Mucosa of gallbladder (tissue), 1 donor: ENCODE measurements around the gene SUMF1. TPM values are rescaled to one million over a fixed set of nuclear protein-coding genes. Genes with fewer than 3 reads are reported as not detected.

Experiments
- DNase-seq: peaks from one replicate; pipeline ENCODE4 v3.0.0-alpha.2; 2020; ENCODE audit warnings: low spot score
- total RNA-seq: library from RNA; stranded (reverse); gene quantifications from one replicate; pipeline ENCODE4 v1.2.1, GENCODE V29; 2021
- donor health status: DM: no; HTN: no; CAD: no.

Gene SUMF1
- total RNA-seq, 1 donor from 2014 or later = 38.7 TPM

DNA sequence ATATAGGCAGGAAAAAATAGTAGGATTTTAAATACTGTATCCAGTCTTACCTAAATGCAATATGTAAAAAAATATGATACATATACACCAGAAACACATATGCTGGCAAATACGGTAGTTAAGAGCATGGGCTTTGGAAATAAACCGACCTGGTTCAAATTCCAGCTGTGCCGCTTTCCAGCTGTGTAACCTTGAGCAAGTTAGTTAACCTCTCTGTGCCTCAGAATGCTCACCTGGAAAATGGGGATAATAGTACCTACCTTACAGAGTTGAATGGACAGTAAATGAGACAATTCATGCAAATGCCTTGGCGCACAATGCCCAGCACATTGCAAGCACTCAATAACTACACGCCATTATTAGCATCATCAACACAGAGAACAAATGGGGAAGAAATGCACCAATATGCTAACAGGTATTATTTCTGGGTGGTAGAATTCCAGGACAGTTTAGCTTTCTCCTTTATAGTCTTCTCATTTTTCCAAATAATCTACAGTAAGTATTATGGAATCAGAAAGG is 50.6 kb downstream of the SUMF1 start:
- DNase-seq = no peak

DNA sequence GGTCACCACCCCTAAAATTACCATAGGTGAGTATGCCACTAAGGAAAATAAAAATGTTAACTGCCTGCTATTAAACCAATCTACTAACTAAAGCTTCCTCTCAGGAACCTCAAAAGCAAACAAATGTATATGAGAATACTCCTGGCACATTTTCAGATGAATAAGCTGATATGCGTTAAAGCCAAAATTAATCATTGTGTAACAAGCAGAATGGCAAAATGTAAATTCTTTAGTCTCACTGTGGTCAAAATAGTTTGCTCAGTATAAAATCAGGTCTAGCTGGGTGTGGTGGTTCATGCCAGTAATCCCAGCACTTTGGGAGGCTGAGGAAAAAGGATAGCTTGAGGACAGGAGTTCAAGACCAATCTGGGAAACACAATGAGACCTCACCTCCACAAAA is 53.6 kb downstream of the SUMF1 start:
- no peak for DNase-seq

DNA sequence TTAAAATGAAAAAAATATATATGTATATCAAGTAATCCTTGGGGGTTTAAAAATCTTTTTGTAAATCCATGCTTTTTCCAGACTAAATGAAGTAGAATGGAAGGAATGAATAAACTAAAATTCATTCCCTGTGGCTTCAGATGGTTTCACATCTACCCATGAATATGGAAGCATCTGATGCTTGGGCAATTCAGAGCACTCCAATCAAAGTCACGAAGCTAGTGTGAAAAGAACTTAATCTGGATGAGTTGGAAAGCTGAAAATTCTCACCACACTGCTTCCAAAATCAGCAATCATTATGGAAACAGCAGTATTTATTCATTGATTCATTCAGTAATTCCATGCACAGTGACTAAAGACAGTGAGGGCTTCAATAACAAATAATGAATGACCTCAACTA is 55.2 kb downstream of the SUMF1 start:
- DNase-seq = no peak

DNA sequence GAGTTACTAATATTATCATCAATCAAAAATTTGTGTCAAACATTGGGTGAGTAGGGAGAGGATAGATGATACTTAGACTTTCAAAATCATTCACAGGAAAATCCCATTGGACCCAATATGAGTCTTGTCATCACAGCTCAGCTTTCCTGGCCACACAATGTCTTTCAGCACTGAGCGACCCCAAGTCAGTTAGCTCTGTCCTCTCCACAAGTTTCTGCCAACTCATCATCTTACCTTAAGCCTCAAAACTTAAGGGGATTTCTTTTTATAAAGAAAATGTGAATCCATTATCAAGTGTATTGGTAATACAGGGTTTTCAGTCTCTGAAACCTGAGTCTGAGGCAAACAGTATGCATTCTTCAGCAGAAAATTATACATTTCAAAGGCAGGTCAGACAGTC is 55.8 kb downstream of the SUMF1 start:
- no peak for DNase-seq

DNA sequence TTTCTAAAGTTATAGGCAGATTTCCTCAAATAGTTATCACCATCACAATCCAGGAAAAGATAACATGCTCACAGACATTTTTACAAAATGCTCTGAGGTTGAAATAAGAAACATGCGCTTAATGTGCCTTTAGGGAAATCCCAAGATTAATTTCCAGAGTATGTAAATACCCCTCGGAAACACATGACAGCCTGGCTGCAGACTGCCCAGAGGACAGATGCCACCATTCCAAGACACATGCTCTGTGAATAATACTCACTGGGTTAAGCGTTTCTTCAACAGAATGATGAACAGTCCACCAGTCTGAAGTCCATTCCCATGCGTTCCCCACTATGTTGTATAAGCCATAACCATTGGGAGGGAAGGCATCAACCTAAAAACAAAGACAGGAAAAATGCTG is 56.5 kb downstream of the SUMF1 start:
- no peak for DNase-seq

DNA sequence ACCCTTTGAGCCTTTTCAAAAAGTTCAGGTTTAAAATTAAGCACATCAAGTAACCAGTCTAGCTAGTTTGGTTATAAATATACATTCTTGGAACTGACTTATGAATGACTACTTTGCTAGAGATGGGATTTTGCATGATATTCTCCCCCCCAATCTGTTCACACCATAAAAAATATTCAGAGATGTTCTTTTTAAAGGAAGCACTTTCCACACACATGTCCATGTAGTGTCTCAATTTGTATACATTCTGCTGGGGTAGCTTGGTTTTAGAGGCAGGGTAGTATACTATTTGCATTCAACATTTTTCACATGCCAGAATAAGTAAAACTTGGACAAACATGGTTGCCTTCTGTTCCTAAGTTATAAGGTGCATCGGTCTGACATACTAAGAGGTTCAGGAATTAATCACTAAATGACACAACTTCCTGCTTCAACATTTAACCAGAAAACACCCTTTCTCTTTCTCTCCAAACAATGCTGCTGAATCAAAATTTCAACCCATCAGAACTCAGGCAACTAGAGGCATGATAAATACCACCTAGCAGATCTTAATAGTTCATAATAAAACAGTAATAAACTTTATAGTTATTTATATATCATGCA is 57.0 kb downstream of the SUMF1 start:
- no peak for DNase-seq

DNA sequence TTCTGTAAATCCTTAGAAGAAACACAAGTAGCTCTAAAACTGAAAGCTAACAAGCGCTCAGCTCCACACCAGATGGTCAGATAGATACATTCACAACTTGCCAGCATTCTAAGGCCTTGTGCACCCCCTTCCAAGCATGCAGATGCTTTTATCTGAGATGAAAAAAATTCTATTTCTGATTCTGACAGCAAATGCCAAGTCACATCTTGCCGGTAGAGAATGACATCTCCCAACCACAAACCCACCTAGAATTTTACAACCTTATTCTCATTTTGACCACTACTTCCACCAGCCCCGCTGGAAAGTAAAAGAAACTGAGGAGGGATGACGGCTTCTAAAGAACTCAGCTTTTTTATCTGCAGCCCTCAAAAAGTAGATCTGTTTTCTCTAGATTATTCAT is 57.7 kb downstream of the SUMF1 start:
- DNase-seq = no peak

DNA sequence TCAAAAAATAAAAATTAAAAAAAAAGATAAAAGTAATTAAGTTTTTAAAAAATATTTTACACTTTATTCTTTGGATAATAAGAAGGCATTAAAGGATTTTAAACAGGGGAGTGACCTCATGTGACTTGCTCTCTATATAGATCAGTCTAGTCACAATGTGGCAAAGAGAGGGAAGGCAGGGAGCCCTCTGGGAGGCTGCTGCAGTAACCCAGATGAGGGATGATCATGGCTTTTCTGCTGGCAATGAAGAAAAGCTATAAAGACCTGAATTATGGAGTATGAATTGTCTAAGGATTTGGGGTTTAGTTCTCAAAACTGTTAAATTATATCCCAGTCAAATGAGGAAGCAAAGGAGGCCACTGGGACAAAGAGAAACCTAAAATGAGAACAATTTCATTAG is 58.1 kb downstream of the SUMF1 start:
- DNase-seq = no peak

DNA sequence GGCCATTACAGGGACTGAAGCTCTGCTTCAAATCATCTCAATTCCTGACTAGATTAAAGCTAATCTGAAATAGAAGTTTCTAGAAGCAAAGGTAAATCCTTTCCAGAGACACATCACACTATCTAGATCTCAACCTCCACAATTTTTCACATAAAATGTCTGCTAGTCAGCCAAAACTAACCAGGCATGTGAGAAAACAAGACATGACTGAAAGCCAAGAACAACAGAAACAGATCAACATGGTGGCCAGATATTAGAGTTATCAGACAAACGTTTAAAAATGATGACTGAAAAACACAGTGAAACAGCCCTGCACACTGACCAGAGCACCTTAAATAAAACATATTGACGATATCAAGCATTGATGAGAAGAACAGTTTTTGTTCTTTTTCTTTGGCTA is 59.1 kb downstream of the SUMF1 start:
- no peak for DNase-seq

DNA sequence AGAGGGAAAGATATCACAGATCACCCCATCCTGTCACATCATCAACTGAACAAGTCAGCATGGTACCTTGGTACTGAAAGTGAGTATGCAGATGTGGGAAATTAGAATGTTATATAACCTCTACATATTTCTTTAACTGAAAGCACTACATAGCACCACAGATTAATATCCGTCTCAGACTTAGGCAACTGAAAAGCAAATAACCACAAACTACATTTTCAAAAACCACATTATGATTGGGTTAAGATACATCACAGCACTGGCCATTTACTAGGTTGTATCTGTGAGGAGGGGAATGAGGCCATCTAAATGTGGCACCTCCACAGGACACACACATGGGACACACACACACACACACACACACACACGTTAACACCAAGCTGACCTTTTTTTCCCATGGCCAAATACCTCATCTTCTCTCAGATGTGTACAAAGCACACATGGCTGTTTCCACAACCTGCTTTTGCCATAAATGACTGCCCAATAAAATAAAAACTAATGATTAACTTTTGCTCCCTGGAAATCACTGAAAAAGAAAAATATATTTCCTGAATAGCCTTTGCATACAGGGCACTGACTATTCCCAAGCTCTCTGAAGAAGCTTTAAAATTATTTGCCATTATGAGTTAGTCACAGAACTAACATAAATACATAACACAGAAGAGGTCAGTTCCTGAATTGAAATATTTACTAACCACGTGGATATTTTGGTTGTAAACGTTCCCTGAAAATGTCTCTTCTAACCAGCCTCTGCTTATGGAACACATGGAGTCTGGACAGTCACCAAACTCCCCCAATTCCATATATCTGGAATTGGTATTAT is 60.1 kb downstream of the SUMF1 start:
- no peak for DNase-seq

DNA sequence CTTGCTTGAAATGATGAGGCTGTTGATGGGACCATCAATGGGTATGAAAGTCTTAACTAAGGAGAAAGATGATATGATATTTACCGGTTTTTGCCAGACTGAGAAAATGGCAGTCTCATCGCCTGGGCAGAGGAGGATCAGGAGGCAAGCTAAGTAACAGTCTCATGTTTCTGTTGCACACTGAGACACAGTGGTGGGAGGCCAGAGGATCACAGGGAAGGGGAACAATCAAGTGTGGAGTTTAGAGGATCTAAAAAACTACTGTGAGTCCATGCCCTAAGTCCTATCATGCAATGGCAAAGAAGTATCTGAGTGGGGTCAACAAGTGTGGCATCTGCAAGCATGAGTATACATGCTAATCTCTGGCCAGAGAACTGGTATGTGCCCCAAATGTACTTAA is 62.2 kb downstream of the SUMF1 start:
- DNase-seq = no peak

DNA sequence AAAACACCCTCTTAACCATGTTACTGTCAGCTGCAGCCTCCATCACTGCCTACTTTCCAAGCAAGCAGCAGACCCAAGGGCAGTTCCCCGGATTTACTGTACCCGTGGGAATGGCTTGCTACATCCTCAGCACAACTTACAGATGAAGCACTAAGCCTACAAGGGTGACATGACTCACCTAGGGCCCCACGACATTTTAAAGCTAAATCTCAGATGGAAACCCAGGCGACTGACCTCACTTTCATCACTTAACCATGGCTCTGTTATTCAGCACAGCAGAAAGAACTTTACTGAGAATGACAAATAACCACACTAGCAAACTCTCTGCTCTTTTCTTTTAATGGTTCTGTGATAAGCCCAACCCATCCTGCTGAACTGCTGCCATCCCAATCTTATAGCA is 65.6 kb downstream of the SUMF1 start:
- no peak for DNase-seq

DNA sequence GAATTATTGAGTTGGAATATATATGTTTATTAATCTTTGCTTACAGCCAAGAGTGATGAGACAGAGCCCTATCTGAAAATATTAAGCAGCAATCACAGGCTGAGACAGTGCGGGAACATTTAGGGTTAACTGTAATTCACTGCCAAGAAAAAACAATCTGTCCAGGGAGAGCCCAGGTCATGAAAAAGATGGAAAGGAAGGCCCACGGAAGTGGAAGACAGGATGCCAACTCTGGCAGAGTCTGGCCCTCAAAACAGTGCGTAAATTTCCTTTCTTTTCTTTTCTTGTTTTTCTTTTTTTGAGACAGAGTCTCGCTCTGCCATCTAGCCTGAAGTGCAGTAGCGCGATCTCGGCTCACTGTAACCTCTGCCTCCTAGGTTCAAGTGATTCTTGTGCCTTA is 67.6 kb downstream of the SUMF1 start:
- no peak for DNase-seq

DNA sequence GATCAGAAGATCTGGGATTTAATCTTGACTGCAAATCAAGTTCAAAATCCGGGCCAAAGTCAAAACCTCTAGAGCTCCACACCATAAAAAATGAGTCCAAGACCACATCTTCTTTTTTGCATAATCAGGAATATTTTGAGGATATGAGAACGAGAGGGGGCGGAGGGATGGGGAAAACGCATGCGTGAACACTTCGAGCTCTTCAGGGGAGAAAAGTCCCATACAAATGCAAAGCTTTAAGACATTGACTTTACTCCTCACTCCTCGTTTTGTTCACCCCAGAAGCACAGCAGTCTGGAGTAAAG is 68.2 kb downstream of the SUMF1 start:
- DNase-seq = no peak

DNA sequence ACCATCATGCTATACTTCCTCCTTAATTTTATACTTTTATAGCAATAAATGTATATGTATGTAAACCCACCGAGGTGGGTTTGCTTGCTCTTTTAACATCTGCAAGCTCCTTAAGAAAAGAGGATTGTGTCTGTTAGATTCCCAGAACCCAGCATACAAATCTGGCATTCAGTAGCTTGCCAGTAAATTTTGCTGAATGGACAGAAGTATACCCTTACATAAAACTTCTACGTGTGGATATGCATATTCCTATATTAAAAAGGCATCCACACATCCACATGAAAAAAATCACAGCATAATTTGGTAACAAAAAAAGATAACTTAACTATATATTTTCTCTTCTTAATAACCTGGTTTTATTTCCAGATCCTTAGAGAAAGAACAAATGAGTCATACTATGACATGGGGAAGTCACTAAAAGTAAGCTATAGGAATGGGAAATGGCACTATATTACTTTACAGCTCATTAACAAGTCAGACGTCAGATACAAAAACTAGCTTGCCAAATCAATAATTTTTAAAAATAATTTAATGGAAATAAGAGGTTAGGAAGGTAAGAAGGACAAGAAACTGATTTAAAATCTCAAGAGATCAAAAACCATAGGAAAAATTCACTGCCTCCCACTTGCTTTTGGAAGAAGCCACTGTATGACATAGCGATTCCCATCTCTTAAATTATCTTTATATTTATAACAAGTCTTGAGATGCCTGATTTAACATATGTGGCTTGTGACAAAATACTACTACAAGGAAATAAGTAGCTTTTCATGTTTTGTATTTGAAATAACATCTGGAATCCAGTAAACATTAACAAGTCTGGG is 68.7 kb downstream of the SUMF1 start:
- no peak for DNase-seq

DNA sequence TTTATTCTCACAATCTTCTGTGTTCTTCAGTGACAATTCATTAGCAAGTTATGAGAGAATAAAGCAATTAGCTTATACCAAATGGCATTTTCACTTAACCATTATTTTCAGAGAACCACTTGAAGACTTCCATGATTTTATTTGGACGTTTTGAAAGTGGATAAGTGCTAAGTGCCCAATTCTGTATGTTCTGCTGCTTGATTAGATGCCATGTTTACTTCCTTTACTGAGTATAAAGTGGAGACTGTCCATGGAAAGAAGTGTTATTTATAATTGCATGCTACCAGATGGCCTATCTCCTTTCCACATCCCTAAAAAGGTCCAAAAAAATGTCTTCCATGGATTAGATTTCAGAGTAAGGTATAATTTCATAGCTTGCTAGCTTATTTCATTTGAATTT is 69.6 kb downstream of the SUMF1 start:
- DNase-seq = no peak

DNA sequence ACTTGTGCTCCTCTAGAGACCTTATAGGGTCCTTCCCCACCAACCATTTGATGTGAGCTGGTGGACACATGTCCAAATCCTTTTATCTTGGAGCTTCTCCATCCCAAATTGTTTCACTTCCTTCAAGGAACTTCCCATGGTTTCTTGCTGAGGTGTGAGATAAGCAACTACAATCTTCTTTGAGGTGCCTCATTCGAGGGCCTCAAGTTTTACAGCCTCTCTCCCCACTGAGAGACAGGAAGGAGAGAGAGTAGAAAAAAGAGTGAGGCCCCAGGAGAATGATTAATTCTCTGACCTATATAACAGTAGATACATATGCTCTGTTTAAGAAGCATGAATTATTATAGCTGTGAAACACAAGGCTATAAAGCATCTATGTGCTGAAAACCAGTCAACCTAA is 70.5 kb downstream of the SUMF1 start:
- DNase-seq = no peak

DNA sequence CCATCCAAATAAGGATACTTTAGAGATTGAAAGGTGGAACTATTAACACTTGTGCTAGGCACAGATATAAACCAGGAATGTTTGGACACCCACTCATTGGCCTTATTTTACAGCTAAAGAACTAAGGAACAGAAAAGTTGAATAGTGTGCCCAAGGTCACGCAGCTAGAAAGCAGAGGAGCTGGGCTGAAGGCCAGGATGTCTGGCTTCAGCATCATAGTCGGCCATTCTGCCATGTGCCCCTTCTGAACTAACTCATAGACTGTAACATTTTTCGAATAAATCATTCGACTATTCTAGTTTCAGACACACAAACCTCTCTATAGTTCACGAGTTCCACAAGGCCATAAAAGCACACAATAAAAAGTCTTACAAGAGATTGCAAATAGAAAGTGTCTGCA is 71.1 kb downstream of the SUMF1 start:
- DNase-seq = no peak

DNA sequence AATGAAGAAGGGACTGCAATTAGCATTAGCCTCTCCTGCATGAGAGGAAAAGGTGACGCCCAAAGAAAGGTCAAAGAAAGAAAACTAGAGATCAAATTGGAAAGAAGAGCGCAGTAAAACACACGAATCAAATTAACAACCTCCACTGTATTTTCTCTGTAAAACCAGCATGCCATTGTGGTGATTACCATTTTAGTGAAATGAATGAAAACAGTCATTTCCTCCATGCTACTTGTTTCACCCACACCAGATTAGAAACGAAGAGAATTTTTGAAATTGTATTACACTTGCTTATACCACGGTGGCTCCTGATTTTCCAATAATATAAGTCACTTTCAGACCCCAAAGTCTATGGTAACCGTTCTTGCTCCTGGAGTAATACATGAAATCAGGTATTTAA is 71.6 kb downstream of the SUMF1 start:
- no peak for DNase-seq

DNA sequence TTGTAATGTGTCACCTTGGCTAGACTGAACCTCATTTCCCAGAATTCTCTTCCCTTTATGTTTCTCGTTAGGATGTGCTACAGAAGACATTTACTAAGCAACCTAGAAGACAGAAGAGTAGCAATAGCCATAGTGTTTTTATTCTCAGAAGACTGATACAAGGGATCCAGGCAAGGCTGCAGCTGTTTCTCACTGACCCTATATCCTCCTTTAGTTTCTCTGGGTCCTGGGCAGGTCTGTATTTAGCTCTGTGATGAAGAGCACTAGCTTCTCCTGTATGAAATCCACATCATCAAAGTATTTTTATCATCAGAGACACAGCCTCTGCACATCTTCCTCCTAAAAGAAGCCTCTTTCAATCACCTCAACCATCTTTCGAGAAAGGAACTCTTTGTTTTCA is 72.5 kb downstream of the SUMF1 start:
- no peak for DNase-seq

DNA sequence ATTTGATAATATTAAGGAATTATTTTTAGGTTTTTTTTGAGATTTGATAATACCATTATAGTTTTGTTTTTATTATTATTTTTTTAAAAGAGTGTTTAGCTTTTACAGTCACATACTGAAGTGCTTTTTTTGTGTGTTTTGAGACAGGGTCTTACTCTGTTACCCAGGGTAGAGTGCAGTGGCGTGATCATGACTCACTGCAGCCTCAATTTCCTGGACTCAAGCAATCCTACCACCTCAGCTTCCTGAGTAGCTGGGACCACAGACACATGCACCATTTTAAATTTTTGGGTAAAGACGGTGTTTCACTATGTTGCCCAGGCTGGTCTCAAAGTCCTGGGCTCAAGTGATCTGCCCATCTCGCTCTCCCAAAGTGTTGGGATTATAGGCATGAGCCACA is 73.0 kb downstream of the SUMF1 start:
- no peak for DNase-seq

DNA sequence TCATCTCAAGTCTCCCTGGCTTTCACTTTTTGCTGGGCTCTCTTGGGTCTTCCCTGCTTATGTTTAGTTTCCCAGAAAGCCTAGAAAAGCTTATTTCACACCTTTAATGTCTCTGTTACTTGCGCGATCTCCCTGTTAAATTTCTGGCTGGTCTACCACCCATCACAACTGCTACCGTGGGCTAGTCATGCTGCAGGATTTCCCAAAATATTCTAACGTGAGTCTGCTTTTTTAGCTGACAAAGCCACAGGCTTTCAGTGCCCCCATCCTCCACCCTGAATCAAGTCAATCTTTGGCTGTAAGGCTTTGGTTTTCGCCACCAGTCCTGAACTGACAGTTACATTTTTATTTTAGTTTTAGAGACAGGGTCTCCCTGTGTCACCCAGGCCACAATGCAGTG is 74.1 kb downstream of the SUMF1 start:
- DNase-seq = no peak
